Astrocyte of the spinal cord (primary cell): Measurements from ENCODE around the gene MEF2D.

Experiments
- DNase-seq: peaks from one replicate; pipeline ENCODE4 v3.0.0; 2011; ENCODE audit warnings: low read depth, low spot score
- H3K4me3 ChIP-seq: 2 replicates; pipeline ENCODE4 v1.5.1; 2011; ENCODE audit warnings: low read depth, mild to moderate bottlenecking, low read length, moderate library complexity
- in situ Hi-C: cut with HindIII; loops from 2 replicates; pipeline ENCODE4 v1.10.0; 2017; ENCODE audit warnings: low sequenced_read_pairs
- TF ChIP-seq, protein P1 (sequence below): IDR thresholded peaks from 2 replicates; pipeline ENCODE4 v1.5.1; 2012; ENCODE audit warnings: low read depth, mild to moderate bottlenecking, low read length, inconsistent platforms

MEF2D gene

DNA sequence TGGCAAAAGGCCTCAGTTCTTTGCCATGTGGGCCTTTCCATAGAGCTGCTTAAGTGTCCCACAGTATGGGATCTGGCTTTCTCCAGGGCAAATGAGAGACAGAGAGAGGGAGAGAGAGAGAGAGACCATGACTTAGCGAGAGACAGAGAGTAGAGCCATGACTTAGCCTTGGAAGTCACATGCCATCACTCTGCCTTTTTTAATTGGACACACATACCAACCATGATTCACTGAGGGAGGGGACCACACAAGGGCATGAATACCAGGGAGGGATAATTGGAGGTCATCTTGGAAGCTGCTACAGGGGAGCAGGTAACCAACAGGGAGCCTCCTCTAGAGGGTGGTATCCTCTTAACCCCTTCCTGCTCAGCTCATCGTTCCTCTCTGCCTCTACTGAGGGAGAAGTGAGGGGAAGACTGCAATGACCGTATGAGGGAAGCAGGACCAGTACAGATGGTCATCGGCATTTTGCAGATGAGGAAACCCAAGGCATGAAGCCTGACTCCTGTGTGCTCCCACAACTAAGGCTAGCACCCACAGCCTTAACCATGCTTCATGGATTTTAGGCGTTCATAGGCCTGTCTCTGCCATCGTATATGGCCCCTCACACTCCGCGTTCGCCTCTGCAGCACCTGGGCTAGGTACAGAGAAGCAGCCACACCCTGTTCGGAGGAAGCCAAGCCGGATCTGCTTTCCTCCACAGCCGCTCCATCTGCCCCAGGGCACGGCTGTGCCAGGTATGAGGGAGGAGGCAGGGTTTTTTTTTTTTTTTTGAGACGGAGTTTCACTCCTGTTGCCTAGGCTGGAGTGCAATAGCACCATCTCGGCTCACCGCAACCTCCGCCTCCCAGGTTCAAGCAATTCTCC, 38.6 kb downstream of the MEF2D start:
- in situ Hi-C loops, result no loop called here
- no peak for DNase-seq
- TF ChIP-seq, protein P1, sequence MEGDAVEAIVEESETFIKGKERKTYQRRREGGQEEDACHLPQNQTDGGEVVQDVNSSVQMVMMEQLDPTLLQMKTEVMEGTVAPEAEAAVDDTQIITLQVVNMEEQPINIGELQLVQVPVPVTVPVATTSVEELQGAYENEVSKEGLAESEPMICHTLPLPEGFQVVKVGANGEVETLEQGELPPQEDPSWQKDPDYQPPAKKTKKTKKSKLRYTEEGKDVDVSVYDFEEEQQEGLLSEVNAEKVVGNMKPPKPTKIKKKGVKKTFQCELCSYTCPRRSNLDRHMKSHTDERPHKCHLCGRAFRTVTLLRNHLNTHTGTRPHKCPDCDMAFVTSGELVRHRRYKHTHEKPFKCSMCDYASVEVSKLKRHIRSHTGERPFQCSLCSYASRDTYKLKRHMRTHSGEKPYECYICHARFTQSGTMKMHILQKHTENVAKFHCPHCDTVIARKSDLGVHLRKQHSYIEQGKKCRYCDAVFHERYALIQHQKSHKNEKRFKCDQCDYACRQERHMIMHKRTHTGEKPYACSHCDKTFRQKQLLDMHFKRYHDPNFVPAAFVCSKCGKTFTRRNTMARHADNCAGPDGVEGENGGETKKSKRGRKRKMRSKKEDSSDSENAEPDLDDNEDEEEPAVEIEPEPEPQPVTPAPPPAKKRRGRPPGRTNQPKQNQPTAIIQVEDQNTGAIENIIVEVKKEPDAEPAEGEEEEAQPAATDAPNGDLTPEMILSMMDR, result no peak
- H3K4me3 ChIP-seq, result no peak overlapping the region

DNA sequence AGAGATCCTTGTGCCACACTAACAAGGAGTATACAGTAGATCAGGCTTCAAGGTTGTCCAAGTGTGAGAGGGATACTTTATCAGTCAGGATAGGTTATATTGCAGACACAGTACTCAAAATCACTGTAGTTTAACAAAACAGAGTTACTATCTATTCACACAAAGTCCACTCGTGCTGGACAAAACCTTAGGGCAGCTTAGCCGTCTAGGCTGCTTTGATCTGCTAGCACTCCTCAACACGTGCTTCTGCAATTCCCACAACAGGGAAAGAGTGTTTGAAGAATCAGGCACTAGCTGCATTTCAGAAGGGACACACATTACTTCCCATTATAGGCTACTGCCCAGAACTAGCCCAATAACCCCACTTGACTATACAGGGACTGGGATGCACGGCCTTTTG, 39.5 kb downstream of the MEF2D start:
- in situ Hi-C loops, result no loop called here

DNA sequence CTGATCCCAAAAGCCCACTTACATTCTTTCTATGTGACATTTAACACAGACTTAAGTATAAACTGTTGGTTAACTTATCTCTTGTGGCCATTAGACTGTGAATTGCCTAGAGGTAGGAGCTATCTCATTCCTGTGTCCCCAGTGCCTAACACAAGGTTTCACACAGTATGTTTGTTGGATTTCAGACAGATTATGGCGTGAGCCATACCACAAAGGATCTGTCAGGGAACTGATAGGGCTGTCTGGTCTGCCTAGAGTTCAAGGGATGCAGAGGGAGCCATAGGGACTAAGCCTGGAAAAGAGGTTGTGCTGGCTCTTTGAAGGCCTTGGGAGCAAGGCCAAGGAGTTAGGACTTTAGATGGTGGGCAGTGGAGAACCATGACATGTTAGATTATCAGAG, 40.0 kb downstream of the MEF2D start:
- TF ChIP-seq, protein P1, result no peak
- DNase-seq, result no peak
- H3K4me3 ChIP-seq, result no peak overlapping the region
- in situ Hi-C loops, result no loop called here

More for the DNA sequence above, 39.5 kb downstream of the MEF2D start:
- no peak overlapping the region for H3K4me3 ChIP-seq
- TF ChIP-seq, protein P1, result no peak
- no peak for DNase-seq

DNA sequence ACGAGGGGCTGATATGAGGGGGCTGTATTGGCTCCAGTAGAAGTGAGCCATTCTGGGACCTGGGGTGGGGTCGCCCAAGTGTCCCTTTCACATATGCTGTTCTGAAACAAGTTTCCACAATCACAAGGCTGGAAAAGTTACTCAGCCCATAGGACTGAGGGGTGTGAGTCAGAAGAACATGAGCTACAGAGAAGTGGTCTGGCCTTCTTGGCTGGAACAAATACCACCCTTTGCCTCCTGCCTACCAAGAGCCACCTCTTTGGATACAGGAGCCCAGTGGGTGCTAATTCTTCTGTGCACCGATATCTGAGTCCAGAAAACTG, 42.4 kb downstream of the MEF2D start:
- in situ Hi-C loops, result no loop called here
- H3K4me3 ChIP-seq, result no peak overlapping the region
- peak; percentile 65 for DNase-seq
- TF ChIP-seq, protein P1, result no peak

DNA sequence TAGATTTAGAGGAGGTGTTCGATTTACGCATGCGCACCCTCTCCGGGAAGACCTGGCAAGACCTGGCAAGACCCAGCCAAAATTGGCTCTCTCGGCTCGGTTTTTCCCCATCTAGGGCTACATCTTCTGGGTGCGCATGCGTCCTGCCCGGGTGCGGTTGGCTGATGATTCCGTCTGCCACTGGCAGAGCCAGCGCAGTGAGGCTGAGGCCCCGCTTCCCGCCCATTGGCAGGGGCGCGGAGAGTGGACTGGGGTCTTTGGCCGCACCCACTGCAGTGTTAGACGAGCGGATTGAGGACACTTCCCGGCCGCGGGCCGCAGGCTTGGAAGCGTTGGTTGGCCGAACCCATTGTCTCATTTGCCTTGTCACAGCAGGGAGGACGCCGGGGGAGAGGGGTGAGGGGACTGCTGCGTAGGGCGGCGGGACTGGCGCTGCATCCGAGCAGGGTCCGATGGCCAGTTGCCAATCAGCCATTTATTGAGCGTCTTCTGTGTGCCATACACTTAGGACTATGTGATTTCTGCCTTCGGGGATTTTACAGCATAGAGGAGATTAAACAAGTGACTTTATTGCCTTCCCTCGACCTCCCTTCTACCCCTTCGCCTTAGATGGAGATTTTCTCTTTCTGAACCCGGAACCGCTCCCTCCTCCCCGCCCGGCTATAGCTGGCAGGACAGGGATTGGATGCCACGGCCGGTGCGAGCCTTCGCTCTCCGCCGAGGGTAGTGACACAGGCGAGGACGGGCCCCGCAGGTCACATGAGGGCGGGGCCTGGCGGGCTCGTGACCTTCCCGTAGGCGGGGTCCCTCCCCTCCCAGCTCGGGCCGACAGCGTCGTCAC, 43.7 kb downstream of the MEF2D start:
- DNase-seq, result peak; percentile 95
- H3K4me3 ChIP-seq, result peak overlapping the region; percentile 49
- TF ChIP-seq, protein P1, result no peak
- in situ Hi-C loops, result no loop called here

DNA sequence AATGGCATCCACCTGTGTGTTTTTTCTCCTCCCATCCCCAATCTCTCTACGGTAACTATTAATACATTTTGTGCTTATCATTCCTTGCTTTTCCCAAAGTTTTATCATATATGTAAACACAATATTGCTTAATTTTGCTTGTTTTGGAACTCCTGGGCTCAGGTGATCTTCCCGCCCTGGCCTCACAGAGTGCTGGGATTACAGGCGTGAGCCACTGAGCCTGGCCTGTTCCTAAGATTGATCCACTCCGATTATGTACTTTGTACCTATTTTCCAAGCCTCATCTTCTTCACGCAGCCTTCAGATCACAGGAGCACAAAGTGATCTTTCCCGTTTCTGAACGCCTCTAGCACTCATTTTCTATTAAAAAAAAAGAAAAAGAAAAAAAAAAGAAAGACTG, 45.2 kb downstream of the MEF2D start:
- no peak for DNase-seq
- H3K4me3 ChIP-seq, result no peak overlapping the region
- in situ Hi-C loops, result no loop called here
- TF ChIP-seq, protein P1, result no peak
